H9 (cell line): ENCODE results near the gene GPC4. TPM values are rescaled to one million over a fixed set of nuclear protein-coding genes. Genes with fewer than 3 reads are reported as not detected.
"Not testable (repeated sequence)": the region's sequence is repeated elsewhere in the genome, so short reads cannot be mapped to it uniquely, and the experiment has no call there.

ENCODE experiments used
- DNase-seq: peaks from one replicate; pipeline ENCODE4 v3.0.0-alpha.2; 2017
- H2AFZ ChIP-seq: one replicate; pipeline ENCODE4 v1.6.1; 2013; ENCODE audit warnings: mild to moderate bottlenecking, low read length, control low read depth, moderate library complexity
- H2AK5ac ChIP-seq: 2 replicates; pipeline ENCODE4 v1.6.1; 2013; ENCODE audit warnings: low read length, control low read depth, mixed read lengths; ENCODE audit not compliant: insufficient read length
- H2BK120ac ChIP-seq: one replicate; pipeline ENCODE4 v1.6.1; 2013; ENCODE audit warnings: low read depth, mild to moderate bottlenecking, low read length, control low read depth, inconsistent platforms; ENCODE audit not compliant: poor library complexity, severe bottlenecking
- H2BK12ac ChIP-seq: 2 replicates; pipeline ENCODE4 v1.6.1; 2013; ENCODE audit warnings: low read length, control low read depth, mixed read lengths, low read depth; ENCODE audit not compliant: insufficient read length
- H2BK15ac ChIP-seq: 2 replicates; pipeline ENCODE4 v1.6.1; 2013; ENCODE audit warnings: low read depth, low read length, control low read depth
- H2BK20ac ChIP-seq: one replicate; pipeline ENCODE4 v1.6.1; 2013; ENCODE audit warnings: low read depth, mild to moderate bottlenecking, low read length, control low read depth, inconsistent platforms; ENCODE audit not compliant: poor library complexity, severe bottlenecking
- H2BK5ac ChIP-seq: 2 replicates; pipeline ENCODE4 v1.6.1; 2013; ENCODE audit warnings: low read length, control low read depth, mixed read lengths; ENCODE audit not compliant: insufficient read length
- H3K14ac ChIP-seq: 2 replicates; pipeline ENCODE4 v1.6.1; 2013; ENCODE audit warnings: low read length, control low read depth; ENCODE audit not compliant: insufficient read depth
- H3K18ac ChIP-seq: 2 replicates; pipeline ENCODE4 v1.6.1; 2013; ENCODE audit warnings: low read depth, mild to moderate bottlenecking, mixed read lengths, low read length, control low read depth; ENCODE audit not compliant: insufficient read length
- H3K23ac ChIP-seq: 2 replicates; pipeline ENCODE4 v1.6.1; 2013; ENCODE audit warnings: low read length, control low read depth, mixed read lengths, low read depth; ENCODE audit not compliant: insufficient read length
- H3K23me2 ChIP-seq: 2 replicates; pipeline ENCODE4 v1.6.1; 2013; ENCODE audit warnings: low read depth, mild to moderate bottlenecking, mixed read lengths, low read length, control low read depth; ENCODE audit not compliant: insufficient read length, poor library complexity, severe bottlenecking
- H3K27ac ChIP-seq: 2 replicates; pipeline ENCODE4 v1.5.1; 2013; ENCODE audit warnings: low read length, control low read depth, mixed read lengths, low read depth; ENCODE audit not compliant: insufficient read length
- H3K27me3 ChIP-seq: 2 replicates; pipeline ENCODE4 v1.6.1; 2013; ENCODE audit warnings: low read length, control low read depth, inconsistent platforms; ENCODE audit not compliant: insufficient read depth
- H3K4ac ChIP-seq: 2 replicates; pipeline ENCODE4 v1.6.1; 2013; ENCODE audit warnings: low read depth, mild to moderate bottlenecking, control low read depth, inconsistent platforms, low read length, moderate library complexity
- H3K4me1 ChIP-seq: 2 replicates; pipeline ENCODE4 v1.6.1; 2013; ENCODE audit warnings: low read length, control low read depth, inconsistent platforms; ENCODE audit not compliant: insufficient read depth
- H3K4me2 ChIP-seq: 2 replicates; pipeline ENCODE4 v1.6.1; 2013; ENCODE audit warnings: low read length, control low read depth, mixed read lengths; ENCODE audit not compliant: insufficient read length, insufficient read depth
- H3K56ac ChIP-seq: 2 replicates; pipeline ENCODE4 v1.6.1; 2013; ENCODE audit warnings: low read depth, mild to moderate bottlenecking, mixed read lengths, low read length, control low read depth; ENCODE audit not compliant: insufficient read length
- H3K79me1 ChIP-seq: 2 replicates; pipeline ENCODE4 v1.6.1; 2013; ENCODE audit warnings: low read depth, mild to moderate bottlenecking, moderate library complexity, low read length, control low read depth, inconsistent platforms; ENCODE audit not compliant: insufficient read depth, poor library complexity, severe bottlenecking
- H3K79me2 ChIP-seq: 2 replicates; pipeline ENCODE4 v1.6.1; 2013; ENCODE audit warnings: low read length, control low read depth, inconsistent platforms; ENCODE audit not compliant: insufficient read depth
- H3K9ac ChIP-seq: 2 replicates; pipeline ENCODE4 v1.6.1; 2013; ENCODE audit warnings: low read length, control low read depth, mixed read lengths; ENCODE audit not compliant: insufficient read length; ENCODE audit errors: extremely low read depth
- H3K9me3 ChIP-seq: one replicate; pipeline ENCODE4 v1.6.1; 2013; ENCODE audit warnings: low read depth, low read length, inconsistent platforms; ENCODE audit not compliant: control insufficient read depth
- H3T11ph ChIP-seq: one replicate; pipeline ENCODE4 v1.6.1; 2013; ENCODE audit warnings: mild to moderate bottlenecking, low read length, control low read depth, inconsistent platforms
- H4K20me1 ChIP-seq: one replicate; pipeline ENCODE4 v1.6.1; 2013; ENCODE audit not compliant: control insufficient read depth, insufficient read length, insufficient read depth
- H4K5ac ChIP-seq: 2 replicates; pipeline ENCODE4 v1.6.1; 2013; ENCODE audit warnings: low read depth, mild to moderate bottlenecking, mixed read lengths, low read length, control low read depth; ENCODE audit not compliant: insufficient read length
- H4K8ac ChIP-seq: replicated peaks from 2 replicates; pipeline ENCODE4 v1.6.1; 2013; ENCODE audit warnings: low read length, control low read depth, mixed read lengths, low read depth; ENCODE audit not compliant: insufficient read length
- H4K91ac ChIP-seq: 2 replicates; pipeline ENCODE4 v1.6.1; 2013; ENCODE audit warnings: low read depth, mild to moderate bottlenecking, moderate library complexity, mixed read lengths, low read length, control low read depth; ENCODE audit not compliant: insufficient read length
- H3K27ac Mint-ChIP-seq, 3 experiments: 2 replicates in 2 of 3; 3 replicates in 1 of 3; pipeline ENCODE4 v1.8.0; 2020 to 2021; ENCODE audit warnings: mixed read lengths in 3 of 3, mild to moderate bottlenecking in 1 of 3, moderate library complexity in 1 of 3
- H3K27me3 Mint-ChIP-seq: 2 replicates; pipeline ENCODE4 v1.8.0; 2021; ENCODE audit warnings: low read depth, mild to moderate bottlenecking, moderate library complexity, mixed read lengths
- H3K36me3 Mint-ChIP-seq, 3 experiments: 2 replicates in 2 of 3; 3 replicates in 1 of 3; pipeline ENCODE4 v1.8.0; 2020 to 2021; ENCODE audit warnings: low read depth in 3 of 3, mixed read lengths in 3 of 3; ENCODE audit not compliant: insufficient read depth in 1 of 3
- H3K4me1 Mint-ChIP-seq, 2 experiments: 2 replicates each; pipeline ENCODE4 v1.8.0; 2020; ENCODE audit warnings: mixed read lengths in 2 of 2
- H3K4me3 Mint-ChIP-seq, 2 experiments: 2 replicates in 1 of 2; 3 replicates in 1 of 2; pipeline ENCODE4 v1.8.0; 2020 to 2021; ENCODE audit warnings: mild to moderate bottlenecking in 2 of 2, mixed read lengths in 2 of 2, moderate library complexity in 1 of 2
- H3K9me3 Mint-ChIP-seq, 2 experiments: 2 replicates in 1 of 2; 3 replicates in 1 of 2; pipeline ENCODE4 v1.8.0; 2020; ENCODE audit warnings: mild to moderate bottlenecking in 2 of 2, mixed read lengths in 2 of 2, moderate library complexity in 1 of 2
- CTCF ChIP-seq: fragments of 200-600 bp; sonication (generic); conservative IDR thresholded peaks from 3 replicates; pipeline ENCODE4 v1.8.0; 2021; ENCODE audit warnings: antibody characterized with exemption, mild to moderate bottlenecking
- WGBS: extraction: QIAGEN DNeasy Blood & Tissue Kit; methylation state at CpG from one replicate; pipeline ENCODE4 v1.1.7; 2013; ENCODE audit warnings: missing lambda C conversion rate, low lambda C conversion rate, mixed read lengths; ENCODE audit not compliant: insufficient read length; ENCODE audit errors: extremely low coverage; 5-methylcytosine and 5-hydroxymethylcytosine counted together
- total RNA-seq: library from RNA; stranded (reverse); gene quantifications from 2 replicates; pipeline ENCODE4 v1.2.1, GENCODE V29; 2021

GPC4 gene
- total RNA-seq, 1 experiment from 2014 or later = 416 TPM

DNA sequence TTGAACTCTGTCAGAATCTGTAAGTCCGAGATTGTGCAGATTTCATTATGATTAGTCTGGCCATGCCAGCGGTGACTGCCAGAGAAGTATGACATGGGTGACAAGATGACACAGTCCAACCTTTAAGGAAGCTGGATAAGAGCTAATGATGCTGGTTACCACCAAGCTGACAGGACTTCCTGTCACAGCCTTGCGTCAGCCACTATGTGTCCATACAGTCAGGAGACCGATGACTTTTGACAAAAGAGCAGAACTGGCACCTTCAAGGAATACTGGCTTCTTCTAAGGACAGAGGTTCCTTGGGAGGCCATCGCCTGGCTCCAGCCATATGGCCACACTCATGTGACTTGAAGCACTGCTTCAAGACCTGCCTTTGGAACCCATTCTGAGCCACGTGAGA lies 129.9 kb downstream of the GPC4 start:
- H3K79me1 ChIP-seq = no peaks in the 10 kb centered on the region
- H2BK15ac ChIP-seq = no peak overlapping the region
- Mint-ChIP-seq H3K9me3 (peaks cover 6 to 10% of the 10 kb centered on the region in 2 experiments; a peak in 3 of 5 replicates), H3K27me3 (no peaks in the 10 kb centered on the region; the same call in none of the 2 replicates), H3K36me3 (peaks cover 3 to 8% (median 5%) of the 10 kb centered on the region in 3 experiments; a peak in 5 of 7 replicates), H3K4me1 (no peaks in the 10 kb centered on the region), H3K27ac (no peak overlapping the region), H3K4me3 (no peak overlapping the region)
- H2BK120ac ChIP-seq = no peak overlapping the region
- no peaks in the 10 kb centered on the region for H3K4me1 ChIP-seq
- no peak overlapping the region for H3K9ac ChIP-seq
- no peaks in the 10 kb centered on the region for H3K9me3 ChIP-seq
- H4K5ac ChIP-seq = no peak overlapping the region
- no peak for TF ChIP-seq CTCF
- no CpG with 5 or more reads among the region's 6 CpGs for WGBS
- no peak overlapping the region for H3K14ac ChIP-seq
- no peaks in the 10 kb centered on the region for H3K23me2 ChIP-seq
- H3K4me2 ChIP-seq = no peak overlapping the region
- no peak overlapping the region for H2AFZ ChIP-seq
- no peak overlapping the region for H3T11ph ChIP-seq
- H3K56ac ChIP-seq = no peak overlapping the region
- no peak overlapping the region for H2BK12ac ChIP-seq
- H3K79me2 ChIP-seq = no peaks in the 10 kb centered on the region
- no peak overlapping the region for H3K18ac ChIP-seq
- no peak overlapping the region for H3K4ac ChIP-seq
- no peak for DNase-seq
- no peak overlapping the region for H2BK20ac ChIP-seq
- no peak overlapping the region for H4K91ac ChIP-seq
- no peaks in the 10 kb centered on the region for H4K20me1 ChIP-seq
- H3K23ac ChIP-seq = no peak overlapping the region
- no peak overlapping the region for H2AK5ac ChIP-seq
- no peak overlapping the region for H2BK5ac ChIP-seq
- H3K27me3 ChIP-seq = no peaks in the 10 kb centered on the region
- H3K27ac ChIP-seq = no peak overlapping the region
- no peak overlapping the region for H4K8ac ChIP-seq

DNA sequence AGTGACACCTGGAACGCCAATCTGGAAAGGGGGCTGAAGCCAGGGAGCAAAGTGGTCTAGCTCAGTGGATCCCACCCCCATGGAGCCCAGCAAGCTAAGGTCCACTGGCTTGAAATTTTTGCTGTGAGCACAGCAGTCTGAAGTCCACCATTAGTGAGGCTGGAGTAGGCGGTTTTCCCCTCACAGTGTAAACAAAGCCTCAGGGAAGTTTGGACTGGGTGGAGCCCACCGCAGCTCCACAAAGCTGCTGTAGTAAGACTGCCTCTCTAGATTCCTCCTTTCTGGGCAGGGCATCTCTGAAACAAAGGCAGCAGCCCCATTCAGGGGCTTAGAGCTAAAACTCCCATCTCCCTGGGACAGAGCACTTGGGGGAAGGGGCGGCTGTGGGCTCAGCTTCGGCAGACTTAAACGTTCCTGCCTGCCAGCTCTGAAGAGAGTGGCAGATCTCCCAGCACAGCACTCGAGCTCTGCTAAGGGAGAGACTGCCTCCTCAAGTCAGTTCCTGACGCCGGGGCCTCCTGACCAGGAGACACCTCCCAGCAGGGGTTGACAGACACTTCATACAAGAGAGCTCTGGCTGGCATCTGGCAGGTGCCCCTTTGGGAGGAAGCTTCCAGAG lies 136.1 kb downstream of the GPC4 start:
- not testable (repeated sequence) for H2BK5ac ChIP-seq, H3K9me3 ChIP-seq, H3K18ac ChIP-seq, H2AFZ ChIP-seq, H3K27ac Mint-ChIP-seq, H4K20me1 ChIP-seq, H3K79me1 ChIP-seq, H3K27me3 ChIP-seq, H2BK15ac ChIP-seq, H3T11ph ChIP-seq, H2BK120ac ChIP-seq, H3K9ac ChIP-seq, H3K56ac ChIP-seq, H4K91ac ChIP-seq, H3K14ac ChIP-seq, H3K23ac ChIP-seq, H2BK20ac ChIP-seq, H3K27ac ChIP-seq, H3K4me1 ChIP-seq, H4K8ac ChIP-seq, H4K5ac ChIP-seq, DNase-seq, H3K79me2 ChIP-seq, H3K23me2 ChIP-seq, H3K4me2 ChIP-seq, H2BK12ac ChIP-seq, H3K27me3 Mint-ChIP-seq, H2AK5ac ChIP-seq, H3K4ac ChIP-seq, H3K4me1 Mint-ChIP-seq, H3K4me3 Mint-ChIP-seq
- Mint-ChIP-seq H3K36me3 (peaks cover 19 to 31% (median 21%) of the 10 kb centered on the region in 3 experiments; a peak in 6 of 7 replicates), H3K9me3 (peaks cover 23 to 27% of the 10 kb centered on the region in 2 experiments; a peak in 4 of 5 replicates)
- WGBS = no CpG with 5 or more reads among the region's 9 CpGs
